ENCODE measurements around the gene PPM1A. TPM values are rescaled to one million over a fixed set of nuclear protein-coding genes. Genes with fewer than 3 reads are reported as not detected.

PPM1A gene
- total RNA-seq, 4 donors from 2014 or later: 28.2 to 43.7 (median 40.4) TPM

DNA sequence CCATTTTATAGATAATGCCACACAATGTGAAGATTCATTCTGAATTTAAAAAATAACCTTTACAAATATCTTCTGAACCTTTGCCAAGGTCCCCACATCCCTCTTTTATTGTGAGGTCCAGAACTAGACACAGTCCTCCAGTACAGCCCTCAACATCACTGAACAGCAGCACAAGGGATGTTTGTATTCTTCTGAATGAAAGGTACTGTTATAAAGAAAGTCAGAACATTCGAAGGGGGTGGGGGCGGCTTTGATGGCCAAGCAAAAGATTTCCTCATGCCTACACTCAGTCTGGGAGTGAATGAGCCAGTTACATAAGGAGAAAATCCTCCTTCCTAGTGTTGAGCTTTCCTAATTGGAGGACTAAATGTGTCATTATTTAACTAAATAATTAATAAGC is 77.3 kb downstream of the PPM1A start:
- 32 to 42% methylated on average over 2 of the region's 2 CpGs for WGBS, 2 donors
- H3K27ac ChIP-seq: no peak overlapping the region
- TF ChIP-seq CTCF (IDR thresholded peaks at IDR 0.05) (no peak), EP300 (IDR thresholded peaks at IDR 0.05) (no peak)
- H3K4me1 ChIP-seq: peaks cover 0 to 19% (median 11%) of the 10 kb centered on the region in 4 donors
- H3K36me3 ChIP-seq: no peaks in the 10 kb centered on the region
- no peaks in the 10 kb centered on the region for H3K9me3 ChIP-seq
- H3K27me3 ChIP-seq: peaks cover 0 to 20% of the 10 kb centered on the region in 2 donors
- H3K4me3 ChIP-seq: no peak overlapping the region
- DNase-seq (ENCODE audit: low spot score in 2 of 2): no peak

GRCh38 chr14:60327447-60328331 is 78.7 kb downstream of the PPM1A start:
- Histone ChIP-seq H3K36me3 (no peaks in the 10 kb centered on the region), H3K27me3 (peaks cover 0 to 20% of the 10 kb centered on the region in 2 donors), H3K9me3 (no peaks in the 10 kb centered on the region), H3K4me3 (peak overlapping the region; percentile 4 to 45 (median 20)), H3K27ac (no peak overlapping the region), H3K4me1 (peaks cover 0 to 21% (median 11%) of the 10 kb centered on the region in 4 donors)
- WGBS, 2 donors: 14 to 17% methylated on average over 33 to 40 of the region's 58 CpGs
- no peak for DNase-seq (ENCODE audit: low spot score in 2 of 2)
- no peak for TF ChIP-seq CTCF (IDR thresholded peaks at IDR 0.05)

DNA sequence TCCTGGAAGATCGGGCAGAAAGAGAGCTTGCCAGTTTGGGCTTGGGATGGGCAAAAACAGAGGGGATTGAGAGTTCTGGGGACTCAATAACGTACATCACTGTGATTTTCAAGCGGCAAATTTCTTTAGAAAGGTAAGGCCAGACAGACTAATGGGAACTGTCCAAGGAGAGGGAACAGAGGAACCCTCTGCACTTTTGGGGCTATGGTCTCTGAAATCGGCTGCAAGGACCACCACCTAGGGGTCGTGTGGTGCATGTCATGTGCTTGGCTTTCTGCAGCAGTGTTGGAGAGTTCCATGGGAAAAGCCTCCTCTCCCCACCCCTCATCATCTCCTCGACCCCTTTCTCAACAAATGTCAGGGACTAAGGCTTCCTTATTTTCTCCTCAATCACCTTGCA is 79.6 kb downstream of the PPM1A start:
- Histone ChIP-seq H3K9me3 (no peaks in the 10 kb centered on the region), H3K4me3 (no peak overlapping the region), H3K27ac (no peak overlapping the region), H3K4me1 (peaks cover 0 to 21% (median 11%) of the 10 kb centered on the region in 4 donors), H3K27me3 (peaks cover 0 to 20% of the 10 kb centered on the region in 2 donors), H3K36me3 (no peaks in the 10 kb centered on the region)
- no peak for DNase-seq (ENCODE audit: low spot score in 2 of 2)
- TF ChIP-seq CTCF (IDR thresholded peaks at IDR 0.05) (no peak), POLR2A (IDR thresholded peaks at IDR 0.05) (no peak), EP300 (IDR thresholded peaks at IDR 0.05) (no peak)
- 72 to 73% methylated on average over 6 of the region's 6 CpGs for WGBS, 2 donors

DNA sequence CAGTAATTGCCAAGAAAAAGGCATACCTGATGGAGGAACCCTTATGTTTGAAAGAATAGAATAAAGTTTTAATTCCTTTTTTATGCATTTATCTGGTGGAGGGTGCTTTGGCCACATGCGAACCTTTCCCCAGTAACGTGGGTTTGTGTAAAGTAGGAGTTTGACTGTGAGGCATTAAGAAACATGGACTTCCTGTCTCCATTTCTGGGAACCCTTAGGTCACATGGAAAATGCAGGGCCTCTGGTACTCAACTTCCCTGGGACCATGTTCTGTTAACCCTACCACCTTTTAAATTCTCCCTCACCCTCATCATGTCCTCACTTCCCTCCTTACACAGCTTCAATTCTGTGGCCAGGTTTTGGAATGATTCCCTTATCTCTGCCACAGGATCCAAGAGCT is 80.3 kb downstream of the PPM1A start:
- Histone ChIP-seq H3K4me3 (no peak overlapping the region), H3K36me3 (no peaks in the 10 kb centered on the region), H3K9me3 (no peaks in the 10 kb centered on the region), H3K27me3 (peaks cover 0 to 20% of the 10 kb centered on the region in 2 donors), H3K4me1 (peaks cover 0 to 21% (median 11%) of the 10 kb centered on the region in 4 donors), H3K27ac (no peak overlapping the region)
- TF ChIP-seq POLR2A (IDR thresholded peaks at IDR 0.05): no peak
- no peak for DNase-seq (ENCODE audit: low spot score in 2 of 2)
- WGBS, 2 donors: 87 to 95% methylated on average over 2 of the region's 2 CpGs

DNA sequence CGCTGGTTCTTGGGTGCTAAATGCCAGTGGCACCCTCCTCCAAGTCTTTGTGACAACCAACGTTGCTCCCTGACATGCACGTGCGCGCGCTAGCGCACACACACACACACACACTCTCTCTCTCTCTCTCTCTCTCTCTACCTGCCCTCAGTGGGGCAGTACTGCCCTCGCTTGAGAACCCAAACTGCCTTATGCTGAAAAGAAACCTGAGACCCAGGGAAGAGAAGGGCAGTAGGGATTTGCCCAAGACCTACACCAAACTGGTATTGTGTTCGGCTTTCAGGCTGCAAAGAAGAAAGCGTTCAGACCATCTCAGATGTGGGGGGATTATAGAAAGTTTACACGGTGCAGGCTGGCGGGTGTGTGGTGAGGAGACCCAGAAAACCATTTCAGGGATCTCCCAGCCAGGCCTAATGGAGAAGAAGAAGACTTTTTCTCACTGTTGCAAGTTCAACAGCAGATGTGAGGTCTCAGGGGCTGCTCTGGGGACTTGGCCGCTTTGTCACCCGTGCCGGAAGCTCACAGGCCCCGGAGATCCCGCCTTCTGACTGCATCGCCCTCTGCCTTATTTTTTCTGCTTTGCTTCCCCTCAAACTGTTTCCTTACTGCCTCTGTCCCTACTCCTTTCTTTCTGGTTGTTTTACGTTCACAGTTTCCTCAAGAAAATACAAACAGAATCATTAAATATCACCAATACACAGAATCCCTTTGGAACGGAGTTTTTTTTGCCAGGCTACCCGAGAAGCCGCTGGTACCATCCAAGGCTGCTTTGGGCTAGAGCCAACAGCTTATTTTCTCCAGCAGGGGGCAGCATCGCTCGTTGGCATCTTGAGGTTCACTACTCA is 82.4 kb downstream of the PPM1A start:
- Histone ChIP-seq H3K4me1 (peaks cover 0 to 19% (median 11%) of the 10 kb centered on the region in 4 donors), H3K9me3 (no peaks in the 10 kb centered on the region), H3K36me3 (no peaks in the 10 kb centered on the region), H3K27me3 (peaks cover 0 to 20% of the 10 kb centered on the region in 2 donors), H3K4me3 (peak overlapping the region; percentile 8 to 51 (median 38)), H3K27ac (peak overlapping the region in 1 of 4 donors; percentile 36)
- TF ChIP-seq POLR2A (IDR thresholded peaks at IDR 0.05): no peak
- peak; percentile 63 to 87 (median 65) for TF ChIP-seq CTCF (IDR thresholded peaks at IDR 0.05)
- peak in 1 of 2 donors; percentile 6 for TF ChIP-seq EP300 (IDR thresholded peaks at IDR 0.05)
- DNase-seq (ENCODE audit: low spot score in 2 of 2): peak; percentile 29 to 64
- 11 to 14% methylated on average over 24 of the region's 24 CpGs for WGBS, 2 donors

All from tibial nerve (tissue), 4 donors.